Neuronal stem cell (in vitro differentiated cells): Measurements from ENCODE around the gene TTC16.

Source experiments
- DNase-seq: peaks from one replicate; pipeline ENCODE4 v3.0.0-alpha.2; 2013; ENCODE audit warnings: low spot score
- H2AFZ ChIP-seq: one replicate; pipeline ENCODE4 v1.6.1; 2013; ENCODE audit warnings: mild to moderate bottlenecking, low read length, inconsistent platforms
- H2AK5ac ChIP-seq: 2 replicates; pipeline ENCODE4 v1.6.1; 2013; ENCODE audit warnings: low read depth, mild to moderate bottlenecking, inconsistent platforms, low read length, moderate library complexity, mixed read lengths
- H2BK120ac ChIP-seq: 2 replicates; pipeline ENCODE4 v1.6.1; 2013; ENCODE audit warnings: low read depth, mild to moderate bottlenecking, inconsistent platforms, low read length, moderate library complexity, mixed read lengths
- H2BK12ac ChIP-seq: one replicate; pipeline ENCODE4 v1.6.1; 2013; ENCODE audit warnings: low read length, inconsistent platforms
- H2BK15ac ChIP-seq: 2 replicates; pipeline ENCODE4 v1.6.1; 2013; ENCODE audit warnings: mild to moderate bottlenecking, low read length, inconsistent platforms, mixed read lengths
- H2BK5ac ChIP-seq: one replicate; pipeline ENCODE4 v1.6.1; 2013; ENCODE audit warnings: inconsistent platforms, mild to moderate bottlenecking, low read length, moderate library complexity
- H3K14ac ChIP-seq: one replicate; pipeline ENCODE4 v1.6.1; 2013; ENCODE audit warnings: low read length, inconsistent platforms
- H3K18ac ChIP-seq: 2 replicates; pipeline ENCODE4 v1.6.1; 2013; ENCODE audit warnings: low read length, inconsistent platforms
- H3K23ac ChIP-seq: 2 replicates; pipeline ENCODE4 v1.6.1; 2013; ENCODE audit warnings: low read depth, mild to moderate bottlenecking, mixed read lengths, low read length, inconsistent platforms; ENCODE audit not compliant: poor library complexity
- H3K27ac ChIP-seq: replicated peaks from 3 replicates; pipeline ENCODE4 v1.5.1; 2013; ENCODE audit warnings: low read length, inconsistent platforms
- H3K27me3 ChIP-seq, 3 experiments: 2 replicates each; pipeline ENCODE4 v1.6.1; 2013; ENCODE audit warnings: low read length in 3 of 3, mild to moderate bottlenecking in 2 of 3, inconsistent platforms in 1 of 3, low read depth in 1 of 3, mixed read lengths in 1 of 3, moderate library complexity in 1 of 3; ENCODE audit not compliant: control insufficient read depth in 3 of 3, insufficient read depth in 3 of 3
- H3K36me3 ChIP-seq, 2 donors: replicated peaks in 1 of 2; 2 replicates each; pipeline ENCODE4 v1.6.1; 2013; ENCODE audit warnings: low read length in 2 of 2; ENCODE audit not compliant: control insufficient read depth in 2 of 2, insufficient read depth in 2 of 2
- H3K4ac ChIP-seq: 2 replicates; pipeline ENCODE4 v1.6.1; 2013; ENCODE audit warnings: inconsistent platforms, mild to moderate bottlenecking, low read length, moderate library complexity
- H3K4me1 ChIP-seq, 2 donors: 1 replicate in 1 of 2; 2 replicates in 1 of 2; pipeline ENCODE4 v1.6.1; 2013; ENCODE audit warnings: low read length in 2 of 2, low read depth in 1 of 2; ENCODE audit not compliant: control insufficient read depth in 2 of 2, insufficient read depth in 1 of 2
- H3K4me2 ChIP-seq: one replicate; pipeline ENCODE4 v1.6.1; 2013; ENCODE audit warnings: mild to moderate bottlenecking, low read length, inconsistent platforms; ENCODE audit not compliant: insufficient read depth, poor library complexity, severe bottlenecking
- H3K4me3 ChIP-seq, 2 donors: 2 replicates each; pipeline ENCODE4 v1.5.1; 2013; ENCODE audit warnings: low read length in 2 of 2, mild to moderate bottlenecking in 2 of 2, inconsistent platforms in 1 of 2, moderate library complexity in 1 of 2
- H3K79me1 ChIP-seq: one replicate; pipeline ENCODE4 v1.6.1; 2013; ENCODE audit warnings: low read depth, mild to moderate bottlenecking, inconsistent platforms, low read length, moderate library complexity
- H3K9ac ChIP-seq: one replicate; pipeline ENCODE4 v1.6.1; 2013; ENCODE audit warnings: mild to moderate bottlenecking, low read depth, low read length, inconsistent platforms; ENCODE audit not compliant: poor library complexity
- H3K9me3 ChIP-seq, 2 donors: replicated peaks in 1 of 2; 2 replicates each; pipeline versions ENCODE3 to v1.6.1; 2013; ENCODE audit warnings: low read length in 2 of 2, mild to moderate bottlenecking in 2 of 2, inconsistent platforms in 1 of 2, low read depth in 1 of 2, mixed read lengths in 1 of 2, moderate library complexity in 1 of 2; ENCODE audit not compliant: control insufficient read depth in 2 of 2, insufficient read depth in 1 of 2
- H4K8ac ChIP-seq: one replicate; pipeline ENCODE4 v1.6.1; 2013; ENCODE audit warnings: low read depth, mild to moderate bottlenecking, inconsistent platforms, low read length, moderate library complexity
- H4K91ac ChIP-seq: one replicate; pipeline ENCODE4 v1.6.1; 2013; ENCODE audit warnings: low read length, low read depth, mild to moderate bottlenecking, inconsistent platforms; ENCODE audit not compliant: poor library complexity
- WGBS, 2 donors: extraction: QIAGEN DNeasy Blood & Tissue Kit; methylation state at CpG; one replicate each; pipeline ENCODE4 v1.1.7; 2013; ENCODE audit warnings: missing lambda C conversion rate in 2 of 2, mixed read lengths in 1 of 2; ENCODE audit not compliant: insufficient read length in 2 of 2, insufficient replicate concordance in 1 of 2; ENCODE audit errors: extremely low coverage in 2 of 2; 5-methylcytosine and 5-hydroxymethylcytosine counted together

The TTC16 gene

DNA sequence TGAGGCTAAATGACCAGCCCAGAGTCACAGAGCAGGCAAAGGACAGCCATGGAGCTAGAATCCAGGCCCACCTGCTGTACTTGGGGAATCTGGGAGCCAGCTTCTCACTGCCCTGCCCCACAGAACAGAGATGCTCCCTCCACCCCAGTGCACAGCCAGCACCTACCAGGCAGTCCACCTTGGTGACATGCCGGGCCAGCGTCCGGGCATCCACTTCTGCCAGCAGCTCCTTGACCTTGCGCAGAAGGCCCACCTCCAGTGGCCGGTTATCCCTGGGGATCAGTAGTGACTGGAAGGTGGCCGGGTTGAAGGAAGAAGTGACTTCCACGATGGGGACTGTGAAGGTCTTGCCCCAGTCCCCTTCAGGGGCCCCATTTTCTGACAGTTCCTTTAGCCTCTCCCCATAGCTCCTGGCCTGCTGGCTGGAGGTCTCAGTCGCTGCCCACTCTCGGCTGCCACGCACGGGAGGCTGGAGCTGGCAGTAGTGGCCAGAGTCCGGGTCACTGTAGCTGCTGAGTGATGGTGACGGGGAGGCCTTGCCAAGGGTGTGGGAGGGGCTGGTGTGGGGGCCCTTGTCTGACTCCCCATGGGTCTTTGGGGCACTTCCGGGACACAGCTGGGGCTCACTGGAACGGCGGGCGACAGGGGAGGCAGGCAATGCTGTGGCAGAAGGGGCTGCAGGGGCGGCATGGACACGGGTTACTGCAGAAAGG lies 28.7 kb downstream of the TTC16 start:
- H3K18ac ChIP-seq = no peak overlapping the region
- H3K79me1 ChIP-seq = peaks cover 1% of the 10 kb centered on the region
- no peak overlapping the region for H3K4me2 ChIP-seq
- H3K27me3 ChIP-seq = peaks cover 0 to 25% (median 0%) of the 10 kb centered on the region in 3 experiments
- no peak overlapping the region for H3K23ac ChIP-seq
- peak overlapping the region; percentile 64 for H2AK5ac ChIP-seq
- no peak overlapping the region for H2BK5ac ChIP-seq
- WGBS, 2 donors = no CpG with 5 or more reads among the region's 19 CpGs
- H2BK15ac ChIP-seq = no peak overlapping the region
- no peak overlapping the region for H3K27ac ChIP-seq
- peaks cover 2 to 9% of the 10 kb centered on the region in 2 donors for H3K4me1 ChIP-seq
- no peak overlapping the region for H4K91ac ChIP-seq
- peaks cover 0 to 15% of the 10 kb centered on the region in 2 donors for H3K36me3 ChIP-seq
- DNase-seq = no peak
- no peak overlapping the region for H3K9ac ChIP-seq
- no peak overlapping the region for H2BK120ac ChIP-seq
- no peak overlapping the region for H2BK12ac ChIP-seq
- no peak overlapping the region for H2AFZ ChIP-seq
- H4K8ac ChIP-seq = no peak overlapping the region
- H3K14ac ChIP-seq = no peak overlapping the region
- H3K9me3 ChIP-seq = no peaks in the 10 kb centered on the region
- no peak overlapping the region for H3K4ac ChIP-seq
- peak overlapping the region in 1 of 2 donors; percentile 51 for H3K4me3 ChIP-seq

DNA sequence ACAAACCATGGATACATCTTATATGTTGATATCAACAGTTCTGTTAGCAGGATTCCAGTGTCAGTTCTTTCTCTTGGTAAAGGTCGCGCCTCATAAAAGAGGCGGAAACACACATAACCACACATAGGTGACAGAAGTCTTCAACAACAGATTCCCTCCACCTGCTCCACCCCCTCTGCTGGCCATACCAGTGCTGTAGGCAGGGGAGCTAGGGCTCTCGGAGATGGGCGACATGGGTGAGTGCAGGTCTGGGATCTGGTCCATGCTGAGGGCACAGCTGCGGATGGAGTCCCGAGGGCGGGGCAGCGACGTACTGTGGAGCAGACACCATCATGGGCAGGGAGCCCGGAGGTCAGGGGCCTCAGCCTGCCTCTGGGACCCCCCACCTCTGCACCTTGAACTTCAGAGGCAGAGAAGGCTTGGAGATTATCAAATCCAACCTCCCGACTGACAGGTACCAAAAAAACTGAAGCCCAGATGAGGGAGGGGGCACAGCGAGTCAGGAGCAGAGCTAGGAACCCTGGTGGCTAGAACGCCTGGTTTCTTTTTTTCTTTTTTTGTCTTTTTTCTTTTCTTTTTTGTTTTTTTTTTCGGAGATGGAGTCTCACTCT lies 31.2 kb downstream of the TTC16 start:
- no peak overlapping the region for H2AK5ac ChIP-seq
- H3K36me3 ChIP-seq = peaks cover 0 to 16% of the 10 kb centered on the region in 2 donors
- no peak overlapping the region for H3K9ac ChIP-seq
- no peak overlapping the region for H3K14ac ChIP-seq
- H2BK5ac ChIP-seq = no peak overlapping the region
- no peak overlapping the region for H3K4me2 ChIP-seq
- no peak overlapping the region for H2BK15ac ChIP-seq
- no peak overlapping the region for H3K4me3 ChIP-seq
- no peak overlapping the region for H2BK12ac ChIP-seq
- no peak overlapping the region for H2BK120ac ChIP-seq
- H3K27me3 ChIP-seq = peaks cover 0 to 33% (median 0%) of the 10 kb centered on the region in 3 experiments
- H4K8ac ChIP-seq = no peak overlapping the region
- H3K79me1 ChIP-seq = peaks cover 1% of the 10 kb centered on the region
- no peak overlapping the region for H2AFZ ChIP-seq
- peak overlapping the region; percentile 27 for H3K18ac ChIP-seq
- H3K4me1 ChIP-seq = peaks cover 0 to 3% of the 10 kb centered on the region in 2 donors
- no CpG with 5 or more reads among the region's 15 CpGs for WGBS, 2 donors
- no peak overlapping the region for H3K27ac ChIP-seq
- no peak overlapping the region for H3K4ac ChIP-seq
- no peak for DNase-seq
- H3K23ac ChIP-seq = no peak overlapping the region
- H4K91ac ChIP-seq = no peak overlapping the region
- H3K9me3 ChIP-seq = no peaks in the 10 kb centered on the region

DNA sequence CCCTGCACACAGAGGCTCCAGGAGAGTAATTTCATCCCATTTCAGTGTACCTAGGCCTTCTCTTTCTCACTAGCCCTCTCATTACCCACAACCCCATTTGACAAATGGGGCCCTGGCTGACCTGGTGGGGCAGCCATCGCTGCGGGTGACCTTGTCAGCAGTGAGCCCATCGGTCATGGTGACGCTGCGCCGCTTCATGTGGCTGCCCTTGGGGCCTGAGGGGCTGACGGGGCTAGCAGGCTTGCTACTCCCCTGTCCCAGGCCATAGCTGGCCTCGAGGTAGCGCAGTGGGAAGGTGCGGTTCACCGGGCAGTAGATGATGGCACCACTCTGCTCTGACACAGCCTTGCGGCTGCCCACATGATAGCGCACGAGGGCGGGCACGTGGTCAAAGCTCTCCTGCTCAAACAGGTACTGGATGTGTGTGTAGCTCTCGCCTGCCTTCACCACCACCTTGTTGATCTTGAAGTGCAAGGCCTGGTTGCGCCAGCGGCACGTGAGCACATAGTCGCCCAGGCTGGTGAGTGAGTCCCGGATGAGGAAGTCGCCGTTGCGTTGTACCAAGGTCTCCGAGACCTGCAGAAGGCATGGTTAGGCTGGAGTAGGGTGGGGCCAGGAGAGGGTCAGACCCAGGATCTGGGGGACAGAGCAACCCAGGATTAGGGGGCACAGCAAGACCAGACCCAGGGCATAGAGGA lies 33.4 kb downstream of the TTC16 start:
- Histone ChIP-seq H3K18ac (no peak overlapping the region), H3K4me1 (peaks cover 0 to under 1% of the 10 kb centered on the region in 2 donors), H3K4me2 (no peak overlapping the region), H2BK5ac (no peak overlapping the region), H2AFZ (no peak overlapping the region), H3K36me3 (peaks cover 0 to 16% of the 10 kb centered on the region in 2 donors), H4K8ac (no peak overlapping the region), H2AK5ac (peak overlapping the region; percentile 34), H3K9ac (no peak overlapping the region), H3K27me3 (peaks cover 0 to 55% (median 0%) of the 10 kb centered on the region in 3 experiments), H3K27ac (no peak overlapping the region), H2BK12ac (no peak overlapping the region), H3K79me1 (peaks cover 1% of the 10 kb centered on the region), H2BK15ac (no peak overlapping the region), H3K14ac (no peak overlapping the region), H3K4ac (no peak overlapping the region), H2BK120ac (no peak overlapping the region), H3K9me3 (no peaks in the 10 kb centered on the region), H4K91ac (no peak overlapping the region), H3K4me3 (no peak overlapping the region), H3K23ac (peak overlapping the region; percentile 75)
- no peak for DNase-seq
- no CpG with 5 or more reads among the region's 26 CpGs for WGBS, 2 donors
